ENCODE measurements around the gene DCAF4.

Gene DCAF4

DNA sequence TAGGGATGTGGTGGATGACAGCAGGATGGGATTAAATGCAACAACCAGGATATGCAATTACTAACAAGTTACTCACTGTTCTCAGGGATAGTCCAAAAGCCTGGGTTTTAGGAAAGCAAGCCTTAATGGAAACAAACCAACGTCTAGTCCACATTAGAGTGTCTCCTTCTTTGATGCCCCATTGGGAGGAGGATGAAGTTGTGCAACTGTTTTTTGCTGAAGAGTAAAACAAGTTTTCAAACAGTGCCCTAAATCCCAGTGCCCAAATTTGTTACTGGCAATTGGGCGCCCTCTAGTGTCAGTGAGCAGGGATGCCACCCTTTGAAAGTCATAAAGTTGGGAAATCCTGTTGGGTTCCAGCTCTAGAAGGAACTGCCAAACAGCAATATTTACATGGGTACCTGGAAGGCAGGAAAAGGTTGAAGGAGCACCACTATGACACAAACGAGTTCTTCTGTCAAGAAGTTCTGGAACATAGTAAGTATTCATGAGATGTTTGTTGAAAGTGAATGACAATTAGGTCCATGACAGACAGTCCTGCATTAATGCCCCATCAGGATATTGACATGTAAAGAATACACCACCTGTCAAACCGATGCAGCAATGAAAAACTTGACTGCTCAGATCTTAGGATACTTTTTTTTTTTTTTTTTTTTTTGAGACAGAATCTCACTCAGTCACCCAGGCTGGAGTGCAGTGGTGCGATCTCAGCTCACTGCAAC lies 21.3 kb upstream of the DCAF4 start:
- no peak for TF ChIP-seq ZNF274 (IDR thresholded peaks at IDR 0.05; ENCODE audit: low read depth, low read length)
- no peak overlapping the region for H3K4me3 ChIP-seq (ENCODE audit: low read length)

DNA sequence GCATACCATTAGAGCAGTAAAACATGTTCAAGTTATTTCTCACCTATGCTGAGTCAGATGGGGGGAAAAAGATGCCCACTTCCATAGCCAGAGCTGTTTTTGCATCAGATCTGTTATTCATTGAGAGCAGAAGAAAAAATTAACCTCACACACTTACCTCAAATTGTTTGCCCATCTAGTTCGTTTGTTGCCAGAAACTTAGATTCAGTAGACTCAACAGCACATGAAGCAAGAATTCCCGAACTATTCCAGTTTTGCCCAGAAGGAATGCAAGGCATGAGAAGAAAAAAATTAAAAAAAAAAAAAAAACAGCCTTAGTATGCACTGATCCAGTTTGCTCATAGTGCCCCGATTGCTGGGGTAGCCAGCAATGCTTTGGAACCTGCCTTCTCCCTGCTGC lies 19.9 kb upstream of the DCAF4 start:
- no peak for TF ChIP-seq ZNF274 (IDR thresholded peaks at IDR 0.05; ENCODE audit: low read depth, low read length)
- H3K4me3 ChIP-seq (ENCODE audit: low read length) = no peak overlapping the region

DNA sequence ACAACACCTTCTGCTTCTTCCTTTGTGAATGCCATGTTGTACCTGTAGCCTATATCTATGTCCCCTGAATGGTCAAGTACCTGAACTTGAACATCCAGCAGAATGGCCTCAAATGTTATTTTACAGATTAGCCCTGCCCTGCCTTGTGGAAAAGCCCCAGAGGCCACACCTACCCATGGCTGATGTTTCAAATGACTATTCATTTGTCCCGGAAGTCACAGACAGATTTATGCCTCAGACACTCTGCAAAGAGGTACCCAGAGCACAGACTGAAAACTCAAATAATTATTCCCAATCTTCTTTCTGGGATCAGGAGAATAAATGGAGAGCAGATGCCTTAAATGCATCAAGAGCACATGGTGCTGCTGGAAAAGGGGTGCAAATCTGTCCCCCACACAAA lies 19.4 kb upstream of the DCAF4 start:
- no peak for TF ChIP-seq ZNF274 (IDR thresholded peaks at IDR 0.05; ENCODE audit: low read depth, low read length)
- no peak overlapping the region for H3K4me3 ChIP-seq (ENCODE audit: low read length)

DNA sequence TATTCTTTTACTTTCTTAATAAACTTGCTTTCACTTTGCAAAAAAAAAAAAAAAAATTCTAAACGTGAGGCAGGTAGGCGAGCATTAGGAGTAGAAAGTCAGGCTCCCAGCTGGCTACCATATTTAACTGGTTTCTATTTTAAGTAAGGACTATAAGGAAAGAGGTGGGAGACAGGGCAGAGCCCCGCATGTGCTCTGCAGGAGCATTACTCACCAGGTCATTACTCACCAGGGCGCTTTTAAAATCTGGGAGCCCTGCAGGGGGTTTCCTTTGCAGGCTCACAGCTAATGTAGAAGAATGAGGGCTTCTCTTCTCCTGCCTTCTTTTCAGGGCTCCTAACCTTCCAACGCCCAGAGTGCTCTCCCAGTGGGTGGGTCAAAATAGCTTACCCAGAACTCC lies 18.4 kb upstream of the DCAF4 start:
- no peak for TF ChIP-seq ZNF274 (IDR thresholded peaks at IDR 0.05; ENCODE audit: low read depth, low read length)
- H3K4me3 ChIP-seq (ENCODE audit: low read length) = no peak overlapping the region

DNA sequence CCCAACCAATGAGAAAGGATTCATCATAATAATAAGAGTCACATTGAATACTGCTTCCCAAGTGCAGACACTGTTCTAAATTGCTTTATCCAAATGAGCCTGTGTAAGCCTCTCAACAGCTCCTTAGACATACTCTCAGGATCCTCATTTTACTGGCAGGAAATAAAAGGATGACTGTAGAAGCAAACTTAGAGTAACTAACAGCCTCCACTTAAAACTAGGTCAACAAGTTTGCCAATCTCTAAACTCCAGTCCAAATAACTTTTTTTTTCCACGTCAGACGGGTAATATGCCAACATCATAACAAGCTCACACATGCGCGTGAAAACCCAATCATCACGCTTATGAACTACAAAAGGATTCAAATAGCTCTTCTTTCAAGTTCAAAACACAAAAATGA lies 17.1 kb upstream of the DCAF4 start:
- no peak for TF ChIP-seq ZNF274 (IDR thresholded peaks at IDR 0.05; ENCODE audit: low read depth, low read length)
- H3K4me3 ChIP-seq (ENCODE audit: low read length) = no peak overlapping the region

DNA sequence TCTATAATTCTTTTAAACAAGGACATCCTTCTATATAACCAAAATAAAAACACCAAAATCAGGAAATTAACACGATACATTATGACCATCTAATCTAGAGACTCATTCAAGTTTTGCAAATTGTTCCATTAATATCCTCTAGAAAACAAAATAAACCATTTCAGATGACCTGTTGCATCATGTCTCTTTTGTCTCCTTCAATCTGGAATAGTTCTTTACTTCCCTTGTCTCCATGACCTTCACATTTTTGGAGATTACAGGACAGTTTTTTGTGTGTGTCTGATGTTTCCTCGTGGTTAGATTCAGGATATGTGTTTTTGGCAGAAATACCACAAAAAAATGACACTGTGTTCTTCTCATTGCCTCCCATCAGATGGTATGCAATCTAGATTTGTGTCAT lies 12.5 kb upstream of the DCAF4 start:
- H3K4me3 ChIP-seq (ENCODE audit: low read length) = no peak overlapping the region
- no peak for TF ChIP-seq ZNF274 (IDR thresholded peaks at IDR 0.05; ENCODE audit: low read depth, low read length)

DNA sequence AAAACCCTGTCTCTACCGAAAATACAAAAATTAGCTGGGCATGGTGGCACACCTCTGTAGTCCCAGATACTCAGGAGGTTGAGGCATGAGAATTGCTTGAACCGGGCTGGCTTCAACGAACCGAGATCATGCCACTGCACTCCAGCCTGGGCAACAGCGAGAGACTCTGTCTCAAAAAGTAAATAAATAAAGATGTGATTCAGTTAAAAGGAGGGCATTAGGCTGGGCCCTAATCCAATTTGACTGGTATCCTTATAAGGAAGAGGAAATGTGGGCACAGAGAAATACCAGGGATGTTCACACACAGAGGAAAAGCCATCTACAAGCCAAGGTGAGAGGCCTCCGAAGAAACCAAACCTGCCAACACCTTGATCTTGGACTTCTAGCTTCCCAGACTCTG lies 10.1 kb upstream of the DCAF4 start:
- no peak overlapping the region for H3K4me3 ChIP-seq (ENCODE audit: low read length)
- TF ChIP-seq ZNF274 (IDR thresholded peaks at IDR 0.05; ENCODE audit: low read depth, low read length) = no peak

DNA sequence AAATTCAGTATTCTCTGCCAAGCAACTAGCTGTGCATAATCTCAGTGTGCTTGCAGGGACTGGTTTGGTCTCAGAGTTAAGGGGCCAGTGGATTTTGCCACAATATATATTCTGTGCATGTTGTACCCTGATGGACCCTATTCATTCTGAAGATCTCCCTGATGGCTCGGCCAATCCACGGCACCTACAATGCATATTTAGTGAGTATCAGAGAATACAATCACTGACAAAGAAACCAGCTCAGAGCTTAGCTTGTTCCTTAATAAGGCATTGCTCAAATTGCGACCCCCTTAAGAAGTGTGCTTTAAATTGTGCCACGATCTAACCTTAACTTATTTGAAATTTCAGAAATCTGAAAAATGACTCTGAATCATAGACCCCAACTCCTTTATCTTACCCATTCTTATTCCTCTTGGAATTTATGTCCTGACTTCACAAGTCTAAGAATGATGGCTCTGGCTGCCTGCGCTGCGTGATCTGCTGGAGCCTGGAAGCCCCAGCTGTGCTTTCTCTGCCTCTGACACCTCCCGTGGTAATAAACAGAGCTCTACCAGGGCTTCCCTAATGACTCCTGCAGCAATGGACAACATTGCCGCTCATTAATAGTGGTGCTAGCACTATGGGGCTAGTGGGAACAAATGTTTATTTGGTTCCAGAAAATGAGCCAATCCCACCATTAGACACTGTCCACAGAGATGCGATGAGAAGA lies 9.0 kb upstream of the DCAF4 start:
- no peak for TF ChIP-seq ZNF274 (IDR thresholded peaks at IDR 0.05; ENCODE audit: low read depth, low read length)
- H3K4me3 ChIP-seq (ENCODE audit: low read length) = no peak overlapping the region

DNA sequence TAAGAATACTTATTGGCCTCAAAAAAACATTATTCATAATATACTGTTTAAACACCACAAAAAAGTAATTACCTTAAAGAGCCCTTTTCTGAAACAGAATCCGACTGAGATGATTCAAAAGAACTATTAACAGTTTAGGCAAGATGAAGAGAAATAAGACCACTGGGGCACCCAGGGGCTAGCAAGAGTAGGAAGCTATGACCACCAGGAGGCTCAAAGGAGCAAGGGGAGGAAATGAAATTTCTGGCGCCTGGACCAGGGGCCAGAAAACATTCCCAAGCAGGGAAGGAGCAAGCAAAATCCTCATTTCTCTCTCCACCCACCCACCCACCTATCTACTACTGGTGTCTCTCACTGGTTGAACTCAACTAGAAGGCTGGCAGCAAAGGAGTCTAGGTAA lies 6.3 kb upstream of the DCAF4 start:
- no peak for TF ChIP-seq ZNF274 (IDR thresholded peaks at IDR 0.05; ENCODE audit: low read depth, low read length)
- H3K4me3 ChIP-seq (ENCODE audit: low read length) = no peak overlapping the region

DNA sequence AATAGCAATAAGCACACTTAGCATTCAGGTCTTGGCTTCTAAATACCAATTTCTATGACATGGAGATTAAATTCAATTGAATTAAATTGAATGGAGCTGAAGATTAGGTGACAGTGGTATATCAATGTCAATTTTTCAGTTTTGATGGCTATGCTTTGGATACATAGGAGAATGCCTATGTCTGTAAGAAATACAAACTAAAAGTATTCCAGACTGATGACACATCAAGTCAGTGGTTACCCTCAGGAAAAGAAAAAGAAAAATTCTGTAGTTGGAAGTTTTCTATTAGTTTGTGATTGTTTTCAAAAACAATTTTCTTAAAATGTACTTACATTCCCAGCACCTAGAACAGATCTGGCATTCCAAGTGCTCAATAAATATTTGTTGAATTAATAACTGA lies 4.9 kb upstream of the DCAF4 start:
- no peak overlapping the region for H3K4me3 ChIP-seq (ENCODE audit: low read length)
- TF ChIP-seq ZNF274 (IDR thresholded peaks at IDR 0.05; ENCODE audit: low read depth, low read length) = no peak

DNA sequence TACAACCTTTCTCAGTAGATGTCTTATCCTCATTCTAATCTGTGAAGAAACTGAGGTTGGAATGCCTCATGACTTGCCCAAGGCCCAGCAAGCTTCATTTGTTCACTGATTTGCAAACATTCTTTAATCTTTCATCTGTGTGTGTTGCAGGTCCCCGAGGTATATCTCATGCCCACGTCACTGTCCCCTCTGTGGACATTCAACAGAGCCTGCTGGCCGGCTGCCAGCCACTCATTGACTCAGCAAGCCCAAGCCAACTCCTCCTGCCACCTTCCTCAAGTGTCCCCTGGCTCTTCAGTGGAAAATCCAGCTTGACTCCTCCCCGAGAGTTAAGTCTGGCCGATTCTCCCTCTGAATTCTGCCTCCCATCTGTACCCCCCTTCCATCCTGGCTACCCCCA lies 1.9 kb upstream of the DCAF4 start:
- no peak overlapping the region for H3K4me3 ChIP-seq (ENCODE audit: low read length)
- TF ChIP-seq ZNF274 (IDR thresholded peaks at IDR 0.05; ENCODE audit: low read depth, low read length) = no peak

DNA sequence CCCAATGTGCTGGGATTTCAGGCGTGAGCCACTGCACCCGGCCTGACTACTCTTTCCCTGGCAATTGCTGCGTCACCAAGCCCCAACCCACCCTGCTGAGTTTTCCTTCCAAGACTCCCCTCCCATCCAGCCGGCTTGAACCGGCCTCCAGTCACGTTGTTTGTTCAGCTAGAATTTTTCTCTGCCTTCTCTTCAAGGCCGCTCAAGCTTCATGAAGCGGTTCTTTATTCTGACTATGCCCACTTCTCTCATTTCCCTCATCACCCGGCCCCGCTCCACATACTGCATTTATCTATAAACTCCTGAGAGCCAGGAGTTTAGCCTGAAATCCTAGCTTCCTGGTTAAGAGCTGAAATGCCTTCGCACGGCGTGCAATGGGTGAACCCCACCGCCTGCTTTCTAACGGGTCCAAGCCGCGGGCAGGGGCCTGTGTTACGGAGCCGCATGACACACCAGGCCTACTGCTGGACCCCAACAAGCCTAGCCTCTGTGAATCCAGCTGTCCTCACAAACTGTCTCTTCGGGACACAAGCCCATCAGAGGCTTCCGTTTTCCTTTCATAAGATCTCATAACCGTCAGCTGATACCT lies 999 bp upstream of the DCAF4 start:
- TF ChIP-seq ZNF274 (IDR thresholded peaks at IDR 0.05; ENCODE audit: low read depth, low read length) = no peak
- no peak overlapping the region for H3K4me3 ChIP-seq (ENCODE audit: low read length)

DNA sequence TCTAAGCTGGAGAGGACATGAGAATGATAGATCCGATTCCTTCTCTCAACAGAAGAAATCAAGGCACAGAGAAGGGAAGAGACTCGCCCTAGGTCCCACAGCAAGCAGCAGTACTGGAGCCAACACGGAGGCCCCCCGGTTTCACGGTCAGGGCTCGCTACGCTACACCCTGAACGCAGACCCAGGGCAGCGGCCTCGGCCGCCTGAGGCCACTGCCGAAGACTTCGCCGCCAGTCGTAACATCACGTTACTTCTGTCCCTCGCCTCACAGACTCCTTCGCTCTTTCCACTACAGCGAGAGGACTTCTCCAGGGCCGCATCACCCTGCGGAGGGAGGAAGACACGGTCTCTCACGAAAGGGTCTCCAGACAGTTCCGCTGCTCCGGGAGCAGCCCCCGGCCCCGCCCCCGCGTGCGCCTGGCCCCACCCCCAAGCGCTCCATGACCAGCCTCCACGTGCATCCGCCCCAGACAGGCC lies 411 bp upstream of the DCAF4 start:
- TF ChIP-seq ZNF274 (IDR thresholded peaks at IDR 0.05; ENCODE audit: low read depth, low read length) = no peak

DNA sequence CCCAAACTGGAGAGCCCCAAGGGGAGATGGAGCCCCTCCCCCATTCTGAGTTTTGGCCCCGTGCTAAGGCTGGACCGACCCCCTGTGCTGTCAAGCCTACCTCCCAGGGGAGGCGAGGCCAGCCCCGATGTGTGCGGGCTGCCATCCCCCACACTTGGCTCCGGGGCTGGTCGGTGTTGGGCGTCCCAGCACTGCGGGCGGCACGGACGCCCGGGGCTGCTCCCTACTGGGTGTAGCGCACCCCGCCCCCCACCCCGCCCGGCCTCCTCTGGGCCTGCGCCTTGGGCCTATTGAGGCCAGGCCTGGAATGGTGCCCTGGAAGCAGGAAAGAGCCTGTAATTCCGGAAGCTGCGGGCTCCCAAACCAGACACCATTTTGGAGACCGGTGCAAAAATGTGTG lies 2.6 kb downstream of the DCAF4 start:
- no peak for TF ChIP-seq ZNF274 (IDR thresholded peaks at IDR 0.05; ENCODE audit: low read depth, low read length)
- no peak overlapping the region for H3K4me3 ChIP-seq (ENCODE audit: low read length)

More for the DNA sequence above, 411 bp upstream of the DCAF4 start:
- H3K4me3 ChIP-seq (ENCODE audit: low read length) = peak overlapping the region; percentile 58; the same call in 1 of the 2 replicates
